H1 (cell line): Measurements from ENCODE around the gene TPBG.

Experiments used
- HDAC2 ChIP-seq, 2 experiments: fragments of 300-600 bp in 1 of 2; sonication (generic) in 1 of 2; IDR thresholded peaks; 2 replicates each; pipeline ENCODE4 v1.6.1; 2011 to 2012; ENCODE audit warnings: low read depth in 2 of 2, low read length in 2 of 2, mild to moderate bottlenecking in 2 of 2, moderate library complexity in 2 of 2, borderline replicate concordance in 1 of 2, inconsistent platforms in 1 of 2
- POLR2AphosphoS5 ChIP-seq: IDR thresholded peaks from 2 replicates; pipeline ENCODE4 v1.6.1; 2011; ENCODE audit warnings: low read depth, low read length
- TF ChIP-seq, protein P1 (sequence below): IDR thresholded peaks from 2 replicates; pipeline ENCODE4 v1.6.1; 2012; ENCODE audit warnings: inconsistent platforms

DNA sequence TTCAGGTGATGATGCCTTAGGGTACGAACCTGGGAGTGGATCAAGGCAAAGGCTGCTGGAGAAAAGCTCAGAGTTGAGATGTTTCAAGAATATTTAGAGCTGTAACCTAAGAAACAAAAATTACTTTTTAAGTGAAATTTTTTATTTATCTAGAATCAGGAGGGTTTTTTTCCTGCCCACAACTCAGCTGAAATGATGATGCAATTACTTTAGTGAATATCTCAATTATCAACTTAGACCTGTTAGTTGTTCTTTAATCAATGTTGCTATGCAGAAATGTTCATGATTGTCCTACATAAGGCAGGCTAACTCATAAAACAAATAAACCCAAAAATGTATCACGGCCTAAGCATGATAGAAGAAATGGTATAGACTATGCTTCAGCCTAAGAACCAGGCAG lies 50.3 kb downstream of the TPBG start:
- TF ChIP-seq, protein P1, sequence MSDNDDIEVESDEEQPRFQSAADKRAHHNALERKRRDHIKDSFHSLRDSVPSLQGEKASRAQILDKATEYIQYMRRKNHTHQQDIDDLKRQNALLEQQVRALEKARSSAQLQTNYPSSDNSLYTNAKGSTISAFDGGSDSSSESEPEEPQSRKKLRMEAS, result no peak
- TF ChIP-seq HDAC2 (IDR thresholded peaks at IDR 0.05; ENCODE audit: borderline replicate concordance in 1 of 2, low read depth in 2 of 2, low read length in 2 of 2) (no peak), POLR2AphosphoS5 (no peak)
